A549 treated with dexamethasone at 1 μM for 4 hours (cell line): ENCODE results near the gene STEAP4. TPM values are rescaled to one million over a fixed set of nuclear protein-coding genes. Genes with fewer than 3 reads are reported as not detected.

Experiments
- total RNA-seq: library from RNA; stranded (reverse); fragments of 200-300 nt; extraction: Qiagen RNA extraction; gene quantifications from 5 replicates; pipeline ENCODE4 v1.2.3, GENCODE V29; 2022

The STEAP4 gene
- total RNA-seq: 0.02 to 0.06 TPM (median 0.05 TPM) in 4 of 5 replicates, not detected in the other

GRCh38 chr7:88306590-88307048, at the start of gene STEAP4:
Gene STEAP4 (minus strand): TSS chr7:88306894. CDS start chr7:88284269, 22,625 bp downstream.

Other genes starting within 250 kb of the STEAP4 start
- 118 to 130 TPM (median 124 TPM) in 5 replicates for gene SRI, start 86.9 kb downstream of the STEAP4 start, total RNA-seq